Subcutaneous abdominal adipose tissue (tissue), 5 donors: ENCODE results near the gene FRAS1.

Source experiments
- H3K27ac ChIP-seq: one replicate; pipeline ENCODE4 v1.7.0; 2013; ENCODE audit warnings: low read depth, mild to moderate bottlenecking, inconsistent platforms, low read length, moderate library complexity
- H3K27me3 ChIP-seq, 5 donors: one replicate each; pipeline ENCODE4 v1.7.0; 2013; ENCODE audit warnings: low read length in 5 of 5, inconsistent platforms in 1 of 5; ENCODE audit not compliant: control insufficient read depth in 5 of 5, insufficient read depth in 4 of 5
- H3K36me3 ChIP-seq, 5 donors: one replicate each; pipeline ENCODE4 v1.7.0; 2013; ENCODE audit warnings: low read length in 5 of 5; ENCODE audit not compliant: control insufficient read depth in 5 of 5, insufficient read depth in 5 of 5
- H3K4me1 ChIP-seq, 5 donors: one replicate each; pipeline ENCODE4 v1.7.0; 2013; ENCODE audit warnings: low read length in 5 of 5, mild to moderate bottlenecking in 3 of 5, moderate library complexity in 1 of 5; ENCODE audit not compliant: control insufficient read depth in 5 of 5, insufficient read depth in 5 of 5
- H3K4me3 ChIP-seq, 5 donors: one replicate each; pipeline ENCODE4 v1.7.0; 2013; ENCODE audit warnings: low read length in 5 of 5, low read depth in 1 of 5
- H3K9ac ChIP-seq, 5 donors: one replicate each; pipeline ENCODE4 v1.7.0; 2013; ENCODE audit warnings: low read length in 5 of 5, mild to moderate bottlenecking in 4 of 5, moderate library complexity in 3 of 5
- H3K9me3 ChIP-seq, 5 donors: one replicate each; pipeline ENCODE4 v1.7.0; 2013; ENCODE audit warnings: low read length in 5 of 5; ENCODE audit not compliant: control insufficient read depth in 5 of 5
- donor health status: healthy.
- donor health status: healthy.
- donor health status: healthy.
- donor health status: healthy.
- donor health status: healthy.

FRAS1 gene

DNA sequence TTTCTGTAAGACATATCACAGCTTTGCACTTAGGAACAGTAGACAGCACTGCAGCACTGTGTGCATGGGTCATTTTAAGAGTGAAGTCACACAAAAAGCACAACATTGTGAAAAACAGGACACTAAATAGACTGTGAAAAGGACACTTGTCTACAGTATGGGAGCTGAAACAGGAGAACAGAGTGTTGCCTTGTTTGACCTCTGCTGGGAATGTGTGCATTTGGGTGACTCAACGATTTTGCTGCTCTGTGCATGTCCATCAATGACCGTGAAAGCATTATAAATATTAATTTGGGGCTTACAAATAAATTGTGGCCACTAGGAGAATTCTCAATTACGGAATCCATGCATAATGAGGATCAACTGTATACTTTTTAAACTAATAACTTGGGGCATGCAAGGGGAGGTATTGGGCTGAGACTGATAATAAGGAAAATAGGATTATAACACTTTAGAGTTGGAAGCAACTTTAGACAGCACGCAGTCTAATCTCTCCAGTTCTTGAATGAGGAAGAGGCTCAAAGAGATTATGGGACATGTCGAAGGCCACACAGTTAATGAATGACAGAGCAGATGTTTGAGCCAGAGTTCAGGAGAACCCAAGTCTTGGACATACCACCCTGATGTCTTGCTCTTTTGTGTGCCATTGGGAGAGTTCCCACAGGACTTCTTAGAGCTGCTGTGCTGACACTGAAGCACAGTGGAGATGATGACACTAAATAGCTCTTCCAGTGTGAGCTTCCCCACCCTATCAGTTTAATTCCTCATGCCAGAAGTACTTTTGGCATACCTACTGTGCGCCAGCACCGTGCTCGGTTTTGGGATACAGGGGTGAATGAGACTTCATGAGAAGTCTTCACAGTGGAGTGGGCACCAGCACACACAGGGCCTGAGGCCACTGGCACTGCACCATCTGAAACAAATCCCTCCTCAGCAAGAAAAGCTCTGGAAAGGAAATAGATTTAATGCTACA is 79.3 kb downstream of the FRAS1 start:
- H3K36me3 ChIP-seq: no peaks in the 10 kb centered on the region
- no peaks in the 10 kb centered on the region for H3K27me3 ChIP-seq
- H3K4me1 ChIP-seq: no peaks in the 10 kb centered on the region
- no peak overlapping the region for H3K27ac ChIP-seq
- H3K9me3 ChIP-seq: peaks cover 0 to 1% (median 0%) of the 10 kb centered on the region in 5 donors
- H3K4me3 ChIP-seq: no peak overlapping the region
- no peak overlapping the region for H3K9ac ChIP-seq

DNA sequence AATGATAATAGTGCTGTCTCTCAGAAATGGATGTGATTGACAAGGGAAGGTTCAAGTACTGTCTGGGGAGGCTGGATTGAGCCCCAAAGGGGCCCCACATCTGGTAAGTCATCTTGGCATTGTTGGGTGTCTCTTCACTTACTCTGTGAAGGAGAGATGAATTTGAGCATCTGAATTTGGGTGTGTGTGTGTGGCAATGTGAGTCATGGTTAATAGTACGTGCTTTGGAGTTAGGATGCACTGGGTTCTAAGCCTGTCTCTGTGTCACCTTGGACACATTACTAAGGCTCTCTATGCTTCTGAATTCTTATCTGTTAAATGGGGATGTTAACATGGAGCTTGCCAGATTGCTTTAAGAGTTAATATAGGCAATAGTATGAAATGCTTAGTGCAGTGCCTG is 80.4 kb downstream of the FRAS1 start:
- Histone ChIP-seq H3K4me3 (no peak overlapping the region), H3K9ac (no peak overlapping the region), H3K9me3 (peaks cover 0 to 2% (median 0%) of the 10 kb centered on the region in 5 donors), H3K27me3 (no peaks in the 10 kb centered on the region), H3K36me3 (no peaks in the 10 kb centered on the region), H3K4me1 (no peaks in the 10 kb centered on the region), H3K27ac (no peak overlapping the region)

DNA sequence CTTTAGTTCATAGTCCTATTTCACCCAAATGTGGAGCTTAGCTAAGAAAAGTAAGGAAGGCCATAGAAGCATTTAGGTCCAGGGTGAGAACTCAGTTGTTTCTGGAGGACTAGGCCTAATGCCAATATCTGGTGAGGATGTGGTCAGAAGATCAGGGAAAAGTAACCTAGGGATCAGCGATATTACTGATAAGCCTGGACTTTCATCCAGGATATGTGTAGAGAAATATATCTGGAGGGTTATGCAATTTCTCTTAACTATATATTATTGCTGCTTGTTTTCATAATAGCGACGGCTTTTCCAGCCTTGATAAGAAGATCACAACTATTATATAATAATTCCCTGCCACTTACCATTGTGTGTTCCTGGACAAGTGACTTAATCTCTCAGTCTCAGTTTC is 81.1 kb downstream of the FRAS1 start:
- peaks cover 0 to 2% (median 0%) of the 10 kb centered on the region in 5 donors for H3K9me3 ChIP-seq
- H3K9ac ChIP-seq: no peak overlapping the region
- no peaks in the 10 kb centered on the region for H3K4me1 ChIP-seq
- no peaks in the 10 kb centered on the region for H3K27me3 ChIP-seq
- no peak overlapping the region for H3K27ac ChIP-seq
- H3K36me3 ChIP-seq: no peaks in the 10 kb centered on the region
- H3K4me3 ChIP-seq: no peak overlapping the region

DNA sequence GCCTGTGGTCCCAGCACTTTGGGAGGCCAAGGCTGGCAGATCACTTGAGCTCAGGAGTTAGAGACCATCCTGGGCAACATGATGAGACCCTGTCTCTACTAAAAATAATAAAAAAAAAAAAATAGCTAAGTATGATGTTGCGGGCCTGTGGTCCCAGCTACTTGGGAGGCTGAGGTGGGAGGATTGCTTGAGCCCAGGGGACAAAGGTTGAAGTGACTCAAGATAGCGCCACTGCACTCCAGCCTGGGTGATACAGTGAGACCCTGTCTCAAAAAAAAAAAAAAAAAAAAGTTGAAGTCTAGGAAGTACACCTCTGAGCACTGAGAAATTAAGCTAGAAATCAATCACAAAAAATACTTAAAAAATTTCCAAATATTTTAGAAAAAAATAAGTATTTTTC is 86.5 kb downstream of the FRAS1 start:
- Histone ChIP-seq H3K27ac (no peak overlapping the region), H3K9me3 (peaks cover 0 to 2% (median 0%) of the 10 kb centered on the region in 5 donors), H3K4me1 (no peaks in the 10 kb centered on the region), H3K36me3 (no peaks in the 10 kb centered on the region), H3K9ac (no peak overlapping the region), H3K27me3 (no peaks in the 10 kb centered on the region), H3K4me3 (no peak overlapping the region)

DNA sequence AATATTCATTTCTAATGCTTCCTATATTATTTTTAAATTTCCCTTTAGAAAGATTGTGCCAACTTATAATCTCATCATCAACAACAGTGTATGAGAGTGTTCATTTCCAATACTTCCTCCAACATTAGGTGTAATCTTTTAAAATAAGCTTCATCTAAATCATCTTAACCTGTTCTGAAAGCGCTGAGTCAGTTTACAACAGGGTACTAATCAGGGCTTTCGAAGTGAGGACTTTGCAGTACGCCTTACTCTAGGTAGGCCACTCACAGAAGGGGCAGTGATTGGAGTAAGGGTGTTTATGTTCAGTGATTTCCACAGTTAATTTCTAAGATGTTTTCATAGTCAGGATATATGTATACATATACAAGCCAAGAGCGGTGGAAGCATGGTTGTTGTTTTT is 87.9 kb downstream of the FRAS1 start:
- H3K4me1 ChIP-seq: no peaks in the 10 kb centered on the region
- H3K9ac ChIP-seq: no peak overlapping the region
- H3K9me3 ChIP-seq: peaks cover 0 to 2% (median 0%) of the 10 kb centered on the region in 5 donors
- H3K27me3 ChIP-seq: no peaks in the 10 kb centered on the region
- H3K36me3 ChIP-seq: no peaks in the 10 kb centered on the region
- H3K4me3 ChIP-seq: no peak overlapping the region
- no peak overlapping the region for H3K27ac ChIP-seq

DNA sequence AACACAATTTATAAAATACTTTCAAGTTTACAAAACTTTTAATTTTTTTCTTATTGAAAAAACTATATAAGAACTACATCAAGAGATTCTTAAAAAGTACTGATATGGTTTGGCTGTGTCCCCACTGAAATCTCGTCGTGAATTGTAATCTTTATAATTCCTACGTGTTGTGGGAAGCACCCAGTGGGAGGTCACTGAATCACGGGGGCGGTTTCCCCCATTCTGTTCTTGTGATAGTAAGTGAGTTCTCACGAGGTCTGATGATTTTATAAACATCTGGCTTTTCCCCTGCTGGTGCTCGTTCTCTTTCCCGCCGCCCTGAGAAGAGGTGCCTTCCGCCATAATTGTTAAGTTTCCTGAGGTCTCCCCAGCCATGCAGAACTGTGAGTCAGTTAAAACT is 88.5 kb downstream of the FRAS1 start:
- Histone ChIP-seq H3K9ac (no peak overlapping the region), H3K36me3 (no peaks in the 10 kb centered on the region), H3K4me3 (no peak overlapping the region), H3K4me1 (no peaks in the 10 kb centered on the region), H3K9me3 (peaks cover 0 to 2% (median 0%) of the 10 kb centered on the region in 5 donors), H3K27ac (no peak overlapping the region), H3K27me3 (no peaks in the 10 kb centered on the region)

DNA sequence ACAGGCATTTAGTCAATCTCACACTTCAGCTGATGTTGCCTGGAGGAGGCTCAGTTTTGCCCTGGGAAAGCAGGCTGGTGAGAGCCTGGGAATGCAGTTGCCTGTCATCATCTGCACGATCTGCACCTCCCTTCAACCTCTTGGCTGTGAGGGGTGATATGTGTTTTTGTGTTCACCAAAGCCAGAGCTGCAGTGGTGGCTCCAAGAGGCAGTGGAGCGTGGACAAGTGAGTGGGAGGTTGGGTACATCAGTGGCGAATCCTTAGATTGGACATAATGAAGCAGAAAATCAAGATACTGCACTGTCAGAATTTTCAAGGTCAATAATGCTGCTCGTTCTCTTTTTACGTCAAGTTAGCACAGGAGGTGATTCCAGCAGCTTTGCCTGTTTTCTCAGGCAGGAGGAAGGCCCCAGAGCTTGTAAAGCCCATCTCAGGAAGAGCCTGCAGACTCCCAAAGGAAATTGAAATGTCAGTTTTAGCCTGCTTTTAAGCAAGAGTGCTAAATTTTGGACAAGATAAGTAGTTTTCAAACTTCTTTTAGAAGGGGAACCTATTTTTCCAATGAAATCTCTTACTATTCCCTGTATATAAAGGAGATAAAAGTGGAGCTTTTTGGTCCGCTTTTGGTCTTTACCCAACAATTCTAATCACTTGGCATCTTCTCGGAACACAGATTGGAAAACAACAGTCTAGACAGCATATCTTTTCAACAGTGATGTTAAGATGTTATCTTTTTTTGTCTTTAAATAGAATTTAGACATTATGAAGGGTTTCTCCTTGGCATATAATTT is 92.8 kb downstream of the FRAS1 start:
- Histone ChIP-seq H3K4me1 (no peaks in the 10 kb centered on the region), H3K27ac (no peak overlapping the region), H3K36me3 (no peaks in the 10 kb centered on the region), H3K4me3 (no peak overlapping the region), H3K9me3 (no peaks in the 10 kb centered on the region), H3K27me3 (no peaks in the 10 kb centered on the region), H3K9ac (no peak overlapping the region)

DNA sequence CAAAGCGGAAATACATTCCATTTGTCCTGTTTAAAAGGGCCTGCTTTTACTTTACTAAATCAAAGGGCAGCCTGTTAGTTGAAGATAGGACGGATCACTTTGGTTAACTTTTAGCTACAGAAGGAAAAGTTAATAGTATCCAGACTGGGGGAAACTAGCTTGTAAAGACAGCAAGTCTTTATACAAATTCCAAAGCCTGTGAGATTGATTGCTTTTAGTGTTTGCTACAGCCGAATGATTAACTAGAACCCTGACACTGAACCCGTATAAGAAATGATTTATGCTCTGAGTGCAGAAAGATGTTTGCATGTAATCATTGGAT is 93.4 kb downstream of the FRAS1 start:
- no peak overlapping the region for H3K27ac ChIP-seq

DNA sequence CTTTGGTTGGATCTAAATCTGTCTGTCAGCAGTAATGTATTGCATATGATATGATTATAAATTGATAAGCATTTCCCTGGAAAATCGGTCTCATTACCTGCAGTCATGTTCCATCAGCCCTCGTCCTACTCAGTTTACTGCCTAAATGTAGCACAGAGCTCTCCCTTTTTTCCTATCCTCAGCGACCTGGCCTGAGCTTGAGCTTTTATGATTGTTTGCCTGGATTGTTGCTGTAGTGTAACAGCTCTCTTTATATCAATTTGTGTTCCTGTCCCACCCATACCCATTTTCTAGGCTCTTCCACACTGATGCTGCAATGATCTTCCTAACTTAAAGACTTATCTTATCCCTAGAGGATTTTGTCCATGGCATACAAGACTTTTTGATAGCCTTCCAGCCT is 95.7 kb downstream of the FRAS1 start:
- Histone ChIP-seq H3K36me3 (no peaks in the 10 kb centered on the region), H3K4me3 (no peak overlapping the region), H3K9ac (no peak overlapping the region), H3K9me3 (no peaks in the 10 kb centered on the region), H3K4me1 (no peaks in the 10 kb centered on the region), H3K27ac (no peak overlapping the region), H3K27me3 (no peaks in the 10 kb centered on the region)

More for the DNA sequence above, 93.4 kb downstream of the FRAS1 start:
- H3K9me3 ChIP-seq: no peaks in the 10 kb centered on the region
- no peaks in the 10 kb centered on the region for H3K36me3 ChIP-seq
- no peaks in the 10 kb centered on the region for H3K4me1 ChIP-seq
- no peak overlapping the region for H3K4me3 ChIP-seq
- no peak overlapping the region for H3K9ac ChIP-seq
- no peaks in the 10 kb centered on the region for H3K27me3 ChIP-seq

DNA sequence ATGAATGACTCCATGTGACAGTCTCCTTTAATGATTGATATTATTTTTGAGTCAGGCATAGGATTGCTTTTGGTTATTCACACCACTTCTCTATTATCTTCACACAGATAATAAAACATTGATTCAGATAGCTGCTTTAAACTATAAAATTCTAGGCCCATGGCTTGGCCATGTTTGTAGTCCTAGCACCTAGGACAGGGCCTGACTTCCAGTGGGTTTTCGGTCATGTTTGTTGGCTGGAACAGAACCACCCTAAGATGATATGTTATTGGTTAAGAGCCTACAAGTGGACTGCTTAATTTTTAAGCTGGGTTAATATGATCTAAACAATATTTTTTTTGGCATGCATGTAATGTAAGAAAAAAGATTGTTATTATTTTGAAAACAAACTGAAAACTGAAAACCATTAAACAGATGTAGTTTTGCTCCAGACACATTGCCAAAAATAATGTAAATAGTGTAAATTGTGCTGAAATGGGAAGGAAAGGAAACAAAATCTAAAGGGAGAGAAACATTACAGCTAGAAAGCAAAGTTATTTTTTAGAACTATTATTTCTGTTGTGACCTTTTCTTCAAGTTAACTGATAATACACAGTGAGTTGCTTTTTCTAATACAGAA is 98.0 kb downstream of the FRAS1 start:
- Histone ChIP-seq H3K9me3 (no peaks in the 10 kb centered on the region), H3K27me3 (no peaks in the 10 kb centered on the region), H3K9ac (no peak overlapping the region), H3K36me3 (no peaks in the 10 kb centered on the region), H3K4me3 (no peak overlapping the region), H3K27ac (no peak overlapping the region), H3K4me1 (no peaks in the 10 kb centered on the region)
